K562 (cell line): ENCODE data around the gene PIK3AP1. TPM values are rescaled to one million over a fixed set of nuclear protein-coding genes. Genes with fewer than 3 reads are reported as not detected.

Experiments used
- CBX3 ChIP-seq, 2 experiments: IDR thresholded peaks; 1 replicate in 1 of 2; 2 replicates in 1 of 2; pipeline ENCODE4 v1.6.1; 2012; ENCODE audit warnings: inconsistent platforms in 2 of 2, low read length in 2 of 2, borderline replicate concordance in 1 of 2, control low read depth in 1 of 2
- E2F3 ChIP-seq: fragments of 250-450 bp; sonication (Bioruptor Pico); IDR thresholded peaks from 2 replicates; pipeline ENCODE4 v1.4.0; 2020; ENCODE audit warnings: mild to moderate bottlenecking
- FOXJ2 ChIP-seq: fragments of 200-800 bp; sonication (Bioruptor generic); IDR thresholded peaks from 2 replicates; pipeline ENCODE4 v1.6.1; 2016; ENCODE audit warnings: missing genetic modification characterization, missing compliant biosample characterization
- HCFC1 ChIP-seq: IDR thresholded peaks from 2 replicates; pipeline ENCODE4 v1.6.1; 2012; ENCODE audit warnings: low read depth, low read length, improper control_type of control experiment
- HDGF ChIP-seq: fragments of 450-650 bp; IDR thresholded peaks from 2 replicates; pipeline ENCODE4 v1.6.1; 2016
- JUNB ChIP-seq: fragments of 450-650 bp; formaldehyde crosslinking; conservative IDR thresholded peaks from 2 replicates; pipeline ENCODE4 v1.4.0; 2020; ENCODE audit warnings: mild to moderate bottlenecking
- LARP7 ChIP-seq: fragments of 450-650 bp; IDR thresholded peaks from 2 replicates; pipeline ENCODE4 v1.6.1; 2016
- MEF2A ChIP-seq: IDR thresholded peaks from 2 replicates; pipeline ENCODE4 v1.6.1; 2011; ENCODE audit warnings: low read depth, mild to moderate bottlenecking, low read length, moderate library complexity; ENCODE audit not compliant: control insufficient read depth
- OTX1 ChIP-seq: fragments of 450-650 bp; formaldehyde crosslinking; IDR thresholded peaks from 2 replicates; pipeline ENCODE4 v1.4.0; 2022; ENCODE audit warnings: mild to moderate bottlenecking
- POLR3A ChIP-seq: IDR thresholded peaks from 2 replicates; pipeline ENCODE4 v1.6.1; 2011; ENCODE audit warnings: borderline replicate concordance, mild to moderate bottlenecking, moderate library complexity; ENCODE audit not compliant: insufficient read length, insufficient read depth; ENCODE audit errors: extremely low read depth
- TAL1 ChIP-seq: fragments of 450-650 bp; IDR thresholded peaks from 2 replicates; pipeline ENCODE4 v1.6.1; 2016; ENCODE audit warnings: mild to moderate bottlenecking
- ZNF347 ChIP-seq: fragments of 450-650 bp; formaldehyde crosslinking; IDR thresholded peaks from 2 replicates; pipeline ENCODE4 v1.4.0; 2020; ENCODE audit warnings: low read depth, mild to moderate bottlenecking, moderate library complexity
- ZNF589 ChIP-seq: fragments of 200-800 bp; sonication (Bioruptor generic); IDR thresholded peaks from 2 replicates; pipeline ENCODE4 v1.6.1; 2016; ENCODE audit warnings: low read depth, missing genetic modification characterization, missing compliant biosample characterization
- polyA plus RNA-seq, 8 experiments: library from polyadenylated mRNA; depleted of rRNA in 4 of 8; stranded (reverse) in 5 of 8; unstranded in 3 of 8; fragments of >200 nt; fragmentation: Nextera tagmentation in 2 of 8; fragmentation: Illumina TruSeq in 1 of 8; extraction: Ambion mirVana in 2 of 8; extraction: Trizol in 1 of 8; gene quantifications; 2 replicates each; pipeline versions ENCODE4 v1.2.1 to v1.2.3, GENCODE V29; 2011 to 2014; ENCODE audit warnings: inconsistent platforms in 1 of 8, missing spikeins in 1 of 8
- total RNA-seq, 7 experiments: library from RNA; depleted of rRNA in 6 of 7; stranded (reverse); fragments of >200 nt in 6 of 7; fragmentation: Illumina TruSeq in 2 of 7; extraction: Trizol in 2 of 7; gene quantifications; 2 replicates each; pipeline versions ENCODE4 v1.2.1 to v1.2.3, GENCODE V29; 2011 to 2021; ENCODE audit warnings: low replicate concordance in 1 of 7
- TF ChIP-seq, protein P1 (sequence below): fragments of 450-650 bp; IDR thresholded peaks from 2 replicates; pipeline ENCODE4 v1.6.1; 2016; ENCODE audit warnings: low read depth
- TF ChIP-seq, protein P2 (sequence below): fragments of 250-450 bp; sonication (Bioruptor Pico); IDR thresholded peaks from 2 replicates; pipeline ENCODE4 v1.5.0; 2020; ENCODE audit warnings: mild to moderate bottlenecking, borderline replicate concordance
- TF ChIP-seq, protein P3 (sequence below), 2 experiments: fragments of 450-650 bp; conservative IDR thresholded peaks; 2 replicates each; pipeline ENCODE4 v1.6.1; 2017; ENCODE audit warnings: mild to moderate bottlenecking in 2 of 2, moderate library complexity in 2 of 2

The PIK3AP1 gene
- total and polyA plus RNA-seq, 9 of the 15 experiments (the other 6 are each of a cell fraction or from before 2014, with no cell fraction given), result 0.20 to 2.4 (median 1.4) TPM

DNA sequence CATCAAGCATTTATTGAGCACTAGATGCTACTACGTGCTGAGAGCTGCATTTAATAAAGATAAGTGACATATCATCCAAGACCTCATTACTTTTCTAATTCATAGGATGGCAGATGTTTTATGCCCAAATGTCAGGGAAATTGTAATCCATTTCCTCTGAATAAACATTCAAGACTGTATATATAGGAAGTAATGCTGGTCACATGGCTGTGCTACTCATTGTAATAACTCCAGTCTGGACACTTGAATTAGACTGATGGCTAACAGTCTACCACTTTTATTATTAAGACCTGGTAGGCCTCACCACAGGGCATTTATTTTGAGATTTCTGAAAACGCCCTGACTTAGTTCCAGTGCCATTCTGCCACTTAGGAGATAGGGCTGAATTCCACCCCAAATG lies 36.6 kb downstream of the PIK3AP1 start (continued):
- TF ChIP-seq, protein P1, sequence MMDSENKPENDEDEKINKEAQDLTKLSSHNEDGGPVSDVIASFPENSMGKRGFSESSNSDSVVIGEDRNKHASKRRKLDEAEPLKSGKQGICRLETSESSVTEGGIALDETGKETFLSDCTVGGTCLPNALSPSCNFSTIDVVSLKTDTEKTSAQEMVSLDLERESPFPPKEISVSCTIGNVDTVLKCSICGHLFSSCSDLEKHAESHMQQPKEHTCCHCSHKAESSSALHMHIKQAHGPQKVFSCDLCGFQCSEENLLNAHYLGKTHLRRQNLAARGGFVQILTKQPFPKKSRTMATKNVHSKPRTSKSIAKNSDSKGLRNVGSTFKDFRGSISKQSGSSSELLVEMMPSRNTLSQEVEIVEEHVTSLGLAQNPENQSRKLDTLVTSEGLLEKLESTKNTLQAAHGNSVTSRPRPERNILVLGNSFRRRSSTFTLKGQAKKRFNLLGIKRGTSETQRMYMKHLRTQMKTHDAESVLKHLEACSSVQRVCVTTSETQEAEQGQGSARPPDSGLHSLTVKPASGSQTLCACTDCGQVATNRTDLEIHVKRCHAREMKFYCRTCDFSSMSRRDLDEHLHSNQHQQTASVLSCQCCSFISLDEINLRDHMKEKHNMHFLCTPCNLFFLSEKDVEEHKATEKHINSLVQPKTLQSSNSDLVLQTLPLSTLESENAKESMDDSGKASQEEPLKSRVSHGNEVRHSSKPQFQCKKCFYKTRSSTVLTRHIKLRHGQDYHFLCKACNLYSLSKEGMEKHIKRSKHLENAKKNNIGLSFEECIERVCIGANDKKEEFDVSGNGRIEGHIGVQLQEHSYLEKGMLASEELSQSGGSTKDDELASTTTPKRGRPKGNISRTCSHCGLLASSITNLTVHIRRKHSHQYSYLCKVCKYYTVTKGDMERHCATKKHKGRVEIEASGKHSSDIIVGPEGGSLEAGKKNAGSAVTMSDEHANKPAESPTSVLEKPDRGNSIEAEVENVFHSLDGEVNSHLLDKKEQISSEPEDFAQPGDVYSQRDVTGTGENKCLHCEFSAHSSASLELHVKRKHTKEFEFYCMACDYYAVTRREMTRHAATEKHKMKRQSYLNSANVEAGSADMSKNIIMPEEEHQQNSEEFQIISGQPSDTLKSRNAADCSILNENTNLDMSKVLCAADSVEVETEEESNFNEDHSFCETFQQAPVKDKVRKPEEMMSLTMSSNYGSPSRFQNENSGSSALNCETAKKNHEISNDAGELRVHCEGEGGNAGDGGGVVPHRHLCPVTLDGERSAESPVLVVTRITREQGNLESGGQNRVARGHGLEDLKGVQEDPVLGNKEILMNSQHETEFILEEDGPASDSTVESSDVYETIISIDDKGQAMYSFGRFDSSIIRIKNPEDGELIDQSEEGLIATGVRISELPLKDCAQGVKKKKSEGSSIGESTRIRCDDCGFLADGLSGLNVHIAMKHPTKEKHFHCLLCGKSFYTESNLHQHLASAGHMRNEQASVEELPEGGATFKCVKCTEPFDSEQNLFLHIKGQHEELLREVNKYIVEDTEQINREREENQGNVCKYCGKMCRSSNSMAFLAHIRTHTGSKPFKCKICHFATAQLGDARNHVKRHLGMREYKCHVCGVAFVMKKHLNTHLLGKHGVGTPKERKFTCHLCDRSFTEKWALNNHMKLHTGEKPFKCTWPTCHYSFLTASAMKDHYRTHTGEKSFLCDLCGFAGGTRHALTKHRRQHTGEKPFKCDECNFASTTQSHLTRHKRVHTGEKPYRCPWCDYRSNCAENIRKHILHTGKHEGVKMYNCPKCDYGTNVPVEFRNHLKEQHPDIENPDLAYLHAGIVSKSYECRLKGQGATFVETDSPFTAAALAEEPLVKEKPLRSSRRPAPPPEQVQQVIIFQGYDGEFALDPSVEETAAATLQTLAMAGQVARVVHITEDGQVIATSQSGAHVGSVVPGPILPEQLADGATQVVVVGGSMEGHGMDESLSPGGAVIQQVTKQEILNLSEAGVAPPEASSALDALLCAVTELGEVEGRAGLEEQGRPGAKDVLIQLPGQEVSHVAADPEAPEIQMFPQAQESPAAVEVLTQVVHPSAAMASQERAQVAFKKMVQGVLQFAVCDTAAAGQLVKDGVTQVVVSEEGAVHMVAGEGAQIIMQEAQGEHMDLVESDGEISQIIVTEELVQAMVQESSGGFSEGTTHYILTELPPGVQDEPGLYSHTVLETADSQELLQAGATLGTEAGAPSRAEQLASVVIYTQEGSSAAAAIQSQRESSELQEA, result no peak
- TF ChIP-seq ZNF347 (CRISPR knock-in tag) (no peak), ZNF589 (CRISPR knock-in tag) (no peak), HDGF (no peak), FOXJ2 (tag) (no peak), OTX1 (CRISPR knock-in tag) (no peak), TAL1 (no peak), CBX3 (IDR thresholded peaks at IDR 0.05; ENCODE audit: borderline replicate concordance in 1 of 2, low read length in 2 of 2) (no peak), E2F3 (CRISPR knock-in tag) (no peak), HCFC1 (no peak), MEF2A (no peak), JUNB (CRISPR knock-in tag) (no peak), POLR3A (no peak), LARP7 (no peak)
- TF ChIP-seq, protein P2, sequence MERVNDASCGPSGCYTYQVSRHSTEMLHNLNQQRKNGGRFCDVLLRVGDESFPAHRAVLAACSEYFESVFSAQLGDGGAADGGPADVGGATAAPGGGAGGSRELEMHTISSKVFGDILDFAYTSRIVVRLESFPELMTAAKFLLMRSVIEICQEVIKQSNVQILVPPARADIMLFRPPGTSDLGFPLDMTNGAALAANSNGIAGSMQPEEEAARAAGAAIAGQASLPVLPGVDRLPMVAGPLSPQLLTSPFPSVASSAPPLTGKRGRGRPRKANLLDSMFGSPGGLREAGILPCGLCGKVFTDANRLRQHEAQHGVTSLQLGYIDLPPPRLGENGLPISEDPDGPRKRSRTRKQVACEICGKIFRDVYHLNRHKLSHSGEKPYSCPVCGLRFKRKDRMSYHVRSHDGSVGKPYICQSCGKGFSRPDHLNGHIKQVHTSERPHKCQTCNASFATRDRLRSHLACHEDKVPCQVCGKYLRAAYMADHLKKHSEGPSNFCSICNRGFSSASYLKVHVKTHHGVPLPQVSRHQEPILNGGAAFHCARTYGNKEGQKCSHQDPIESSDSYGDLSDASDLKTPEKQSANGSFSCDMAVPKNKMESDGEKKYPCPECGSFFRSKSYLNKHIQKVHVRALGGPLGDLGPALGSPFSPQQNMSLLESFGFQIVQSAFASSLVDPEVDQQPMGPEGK, result no peak
- TF ChIP-seq, protein P3, sequence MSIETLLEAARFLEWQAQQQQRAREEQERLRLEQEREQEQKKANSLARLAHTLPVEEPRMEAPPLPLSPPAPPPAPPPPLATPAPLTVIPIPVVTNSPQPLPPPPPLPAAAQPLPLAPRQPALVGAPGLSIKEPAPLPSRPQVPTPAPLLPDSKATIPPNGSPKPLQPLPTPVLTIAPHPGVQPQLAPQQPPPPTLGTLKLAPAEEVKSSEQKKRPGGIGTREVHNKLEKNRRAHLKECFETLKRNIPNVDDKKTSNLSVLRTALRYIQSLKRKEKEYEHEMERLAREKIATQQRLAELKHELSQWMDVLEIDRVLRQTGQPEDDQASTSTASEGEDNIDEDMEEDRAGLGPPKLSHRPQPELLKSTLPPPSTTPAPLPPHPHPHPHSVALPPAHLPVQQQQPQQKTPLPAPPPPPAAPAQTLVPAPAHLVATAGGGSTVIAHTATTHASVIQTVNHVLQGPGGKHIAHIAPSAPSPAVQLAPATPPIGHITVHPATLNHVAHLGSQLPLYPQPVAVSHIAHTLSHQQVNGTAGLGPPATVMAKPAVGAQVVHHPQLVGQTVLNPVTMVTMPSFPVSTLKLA (conservative IDR thresholded peaks at IDR 0.05), result no peak
